Mucosa of rectum (tissue), 2 donors: Measurements from ENCODE around the gene GZF1.
"Not testable (repeated sequence)": the region's sequence is repeated elsewhere in the genome, so short reads cannot be mapped to it uniquely, and the experiment has no call there.

Experiments used
- H3K27ac ChIP-seq, 2 donors: one replicate each; pipeline ENCODE4 v1.7.0; 2013; ENCODE audit warnings: inconsistent platforms in 2 of 2, low read depth in 2 of 2, low read length in 2 of 2
- H3K27me3 ChIP-seq, 2 donors: one replicate each; pipeline ENCODE4 v1.7.0; 2013; ENCODE audit warnings: low read length in 2 of 2; ENCODE audit not compliant: control insufficient read depth in 2 of 2, insufficient read depth in 2 of 2
- H3K36me3 ChIP-seq, 2 donors: one replicate each; pipeline ENCODE4 v1.7.0; 2013; ENCODE audit warnings: low read length in 2 of 2; ENCODE audit not compliant: control insufficient read depth in 2 of 2, insufficient read depth in 2 of 2
- H3K4me1 ChIP-seq, 2 donors: one replicate each; pipeline ENCODE4 v1.7.0; 2013; ENCODE audit warnings: low read length in 2 of 2, mild to moderate bottlenecking in 1 of 2; ENCODE audit not compliant: control insufficient read depth in 2 of 2, insufficient read depth in 2 of 2
- H3K4me3 ChIP-seq, 2 donors: one replicate each; pipeline ENCODE4 v1.7.0; 2013; ENCODE audit warnings: low read length in 2 of 2
- H3K9ac ChIP-seq, 2 donors: one replicate each; pipeline ENCODE4 v1.7.0; 2013; ENCODE audit warnings: low read length in 2 of 2, low read depth in 1 of 2, mild to moderate bottlenecking in 1 of 2
- H3K9me3 ChIP-seq, 2 donors: one replicate each; pipeline ENCODE4 v1.7.0; 2013; ENCODE audit warnings: low read length in 2 of 2; ENCODE audit not compliant: control insufficient read depth in 2 of 2
- donor health status: healthy.
- donor health status: Normal muscosa, but diverticular disease.

Gene GZF1

DNA sequence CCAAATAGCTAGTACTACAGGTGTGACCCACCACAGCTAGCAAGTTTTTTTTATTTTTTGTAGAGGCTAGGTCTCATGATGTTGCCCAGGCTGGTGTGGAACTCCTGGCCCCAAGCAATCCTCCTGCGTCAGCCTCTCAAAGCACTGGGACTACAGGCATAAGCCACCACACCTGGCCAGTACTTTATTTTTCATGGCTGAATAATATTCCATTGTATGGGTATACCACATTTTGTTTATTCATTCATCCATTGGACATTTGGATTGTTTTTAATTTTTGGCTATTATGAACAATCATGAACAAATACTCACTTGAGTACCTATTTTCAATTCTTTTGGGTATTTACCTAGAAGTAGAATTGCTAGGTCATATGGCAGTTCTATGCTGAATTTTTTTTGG, 18.4 kb upstream of the GZF1 start:
- Histone ChIP-seq H3K27me3 (peaks cover 0 to 3% of the 10 kb centered on the region in 2 donors), H3K36me3 (no peaks in the 10 kb centered on the region), H3K9ac (no peak overlapping the region), H3K4me3 (no peak overlapping the region), H3K9me3 (no peaks in the 10 kb centered on the region), H3K27ac (no peak overlapping the region), H3K4me1 (peaks cover 0 to 3% of the 10 kb centered on the region in 2 donors)

DNA sequence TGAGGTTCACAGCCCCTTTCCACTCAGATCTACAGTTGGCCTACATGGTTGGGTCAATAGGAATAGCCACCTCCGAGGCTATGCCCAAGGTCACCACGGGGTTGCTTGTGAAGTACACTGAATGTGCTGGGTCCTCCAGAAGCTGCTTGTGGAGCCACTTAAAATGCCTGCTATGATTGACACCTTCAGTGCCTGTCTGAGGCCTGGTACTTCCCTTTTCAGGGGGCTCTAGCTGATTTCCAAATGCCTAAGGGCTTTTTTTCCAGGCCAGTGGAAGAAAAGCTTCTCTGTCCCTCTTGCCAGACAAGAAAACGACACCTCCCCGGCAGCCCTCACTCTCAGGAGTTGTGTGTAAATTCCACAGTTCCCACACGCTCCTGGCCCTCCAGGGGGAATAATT, 17.6 kb upstream of the GZF1 start:
- Histone ChIP-seq H3K9me3 (no peaks in the 10 kb centered on the region), H3K9ac (no peak overlapping the region), H3K4me3 (no peak overlapping the region), H3K27ac (no peak overlapping the region), H3K27me3 (peaks cover 0 to 3% of the 10 kb centered on the region in 2 donors), H3K36me3 (no peaks in the 10 kb centered on the region), H3K4me1 (peaks cover 3 to 10% of the 10 kb centered on the region in 2 donors)

DNA sequence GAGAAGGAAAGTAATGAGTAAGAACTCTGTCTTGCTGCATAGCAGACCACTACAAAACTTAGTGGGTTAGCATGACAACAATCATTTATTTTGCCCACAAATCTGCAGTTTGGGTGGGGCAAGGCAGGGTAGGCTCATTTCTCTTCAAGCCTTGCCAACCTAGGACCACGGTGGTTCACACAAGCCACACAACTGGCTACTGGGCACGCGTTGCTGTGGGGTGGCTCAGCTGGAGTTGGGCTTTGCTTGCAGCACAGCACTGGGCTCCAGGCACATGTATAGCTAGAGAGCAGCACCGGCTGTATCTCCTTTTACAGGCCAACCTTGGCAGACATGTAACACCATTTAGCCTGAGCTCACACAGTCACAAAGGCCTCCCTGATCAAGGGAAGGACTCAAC, 16.0 kb upstream of the GZF1 start:
- Histone ChIP-seq H3K9ac (no peak overlapping the region), H3K27me3 (peaks cover 0 to 3% of the 10 kb centered on the region in 2 donors), H3K36me3 (no peaks in the 10 kb centered on the region), H3K27ac (no peak overlapping the region), H3K4me1 (peaks cover 4 to 13% of the 10 kb centered on the region in 2 donors), H3K9me3 (no peaks in the 10 kb centered on the region), H3K4me3 (no peak overlapping the region)

DNA sequence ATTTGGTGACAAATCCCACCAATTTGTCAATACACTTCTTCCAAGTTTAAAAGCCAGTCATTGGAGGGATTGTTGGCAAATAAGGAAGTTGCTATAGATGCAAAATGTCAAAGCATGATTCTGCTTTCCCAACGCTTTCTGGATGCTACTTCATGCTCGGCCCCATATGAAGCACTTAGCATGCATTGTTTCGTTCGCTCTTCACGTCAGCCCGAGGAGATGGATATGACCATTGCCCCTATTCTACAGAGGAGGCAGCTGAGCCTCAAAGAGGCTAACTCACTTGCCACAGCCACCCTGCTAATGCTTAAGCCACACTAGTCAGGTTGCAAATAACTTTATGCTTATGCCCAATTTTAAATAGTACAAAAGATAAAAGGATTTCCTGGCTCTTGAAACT, 14.2 kb upstream of the GZF1 start:
- Histone ChIP-seq H3K36me3 (no peaks in the 10 kb centered on the region), H3K9me3 (no peaks in the 10 kb centered on the region), H3K4me1 (peaks cover 16 to 19% of the 10 kb centered on the region in 2 donors), H3K9ac (no peak overlapping the region), H3K4me3 (no peak overlapping the region), H3K27me3 (peaks cover 0 to 3% of the 10 kb centered on the region in 2 donors), H3K27ac (no peak overlapping the region)

DNA sequence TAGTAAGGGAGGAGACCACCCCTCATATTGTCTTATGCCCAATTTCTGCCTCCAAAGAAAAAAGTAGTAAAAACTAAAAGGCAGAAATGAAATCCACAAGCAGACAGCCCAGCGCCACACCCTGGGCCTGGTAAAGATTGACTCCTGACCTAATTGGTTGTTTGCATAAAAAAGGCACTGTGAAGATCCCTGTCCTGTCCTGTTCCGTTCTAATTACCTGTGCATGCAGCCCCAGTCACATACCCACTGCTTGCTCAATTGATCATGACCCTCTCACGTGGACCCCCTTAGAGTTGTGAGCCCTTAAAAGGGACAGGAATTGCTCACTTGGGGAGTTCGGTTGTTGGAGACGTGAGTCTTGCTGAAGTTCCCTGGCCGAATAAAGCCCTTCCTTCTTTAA, 13.5 kb upstream of the GZF1 start:
- H3K27ac ChIP-seq, H3K9ac ChIP-seq, H3K36me3 ChIP-seq: not testable (repeated sequence)

DNA sequence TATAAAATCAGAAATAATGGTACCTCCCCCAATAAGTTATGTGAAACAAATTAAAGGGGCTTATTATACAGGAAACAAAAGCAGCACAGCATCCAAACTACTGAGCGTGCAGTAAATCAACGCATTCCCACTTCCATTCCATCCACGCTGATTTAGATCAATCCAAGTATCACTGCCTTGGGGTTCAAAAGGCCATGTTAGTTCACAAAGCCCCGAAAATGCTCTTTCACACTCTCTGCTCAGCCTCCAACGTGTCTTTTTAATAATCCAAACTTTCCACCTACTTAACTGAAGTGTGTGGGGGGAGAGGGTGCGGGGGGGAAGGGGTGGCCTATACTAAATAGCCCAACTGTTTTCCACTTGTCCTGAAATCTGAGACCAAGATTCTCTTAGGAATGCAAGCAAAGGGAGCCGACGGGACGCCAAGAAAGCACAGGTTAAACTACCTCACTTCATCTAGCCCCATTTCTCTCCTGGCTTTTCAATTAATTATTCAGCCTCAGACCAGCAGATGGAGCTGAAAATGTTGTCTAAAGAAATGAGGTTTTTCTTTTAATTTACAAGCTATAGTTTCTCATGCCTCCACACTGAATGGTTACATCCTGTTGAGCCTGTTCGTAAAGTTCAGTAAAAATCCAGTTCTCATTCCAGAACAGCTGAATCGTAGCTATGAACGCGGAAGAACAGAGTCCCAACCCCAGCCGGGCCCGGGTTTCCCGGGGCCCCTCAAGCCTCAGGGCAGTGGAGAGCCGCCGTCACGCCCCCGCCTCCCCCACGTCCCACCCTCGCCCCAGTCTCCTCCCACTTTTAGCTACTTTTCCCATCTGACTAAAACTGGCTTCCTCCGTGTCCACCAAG, 12.4 kb upstream of the GZF1 start:
- Histone ChIP-seq H3K4me1 (peaks cover 16 to 19% of the 10 kb centered on the region in 2 donors), H3K36me3 (peaks cover under 1 to 9% of the 10 kb centered on the region in 2 donors), H3K9ac (peak overlapping the region; percentile 84 to 97), H3K4me3 (peak overlapping the region; percentile 70 to 89), H3K27ac (peak overlapping the region; percentile 99), H3K27me3 (no peaks in the 10 kb centered on the region), H3K9me3 (no peaks in the 10 kb centered on the region)

More for the DNA sequence above, 13.5 kb upstream of the GZF1 start:
- H3K4me1 ChIP-seq = peaks cover 16 to 19% of the 10 kb centered on the region in 2 donors
- not testable (repeated sequence) for H3K4me3 ChIP-seq, H3K9me3 ChIP-seq, H3K27me3 ChIP-seq

DNA sequence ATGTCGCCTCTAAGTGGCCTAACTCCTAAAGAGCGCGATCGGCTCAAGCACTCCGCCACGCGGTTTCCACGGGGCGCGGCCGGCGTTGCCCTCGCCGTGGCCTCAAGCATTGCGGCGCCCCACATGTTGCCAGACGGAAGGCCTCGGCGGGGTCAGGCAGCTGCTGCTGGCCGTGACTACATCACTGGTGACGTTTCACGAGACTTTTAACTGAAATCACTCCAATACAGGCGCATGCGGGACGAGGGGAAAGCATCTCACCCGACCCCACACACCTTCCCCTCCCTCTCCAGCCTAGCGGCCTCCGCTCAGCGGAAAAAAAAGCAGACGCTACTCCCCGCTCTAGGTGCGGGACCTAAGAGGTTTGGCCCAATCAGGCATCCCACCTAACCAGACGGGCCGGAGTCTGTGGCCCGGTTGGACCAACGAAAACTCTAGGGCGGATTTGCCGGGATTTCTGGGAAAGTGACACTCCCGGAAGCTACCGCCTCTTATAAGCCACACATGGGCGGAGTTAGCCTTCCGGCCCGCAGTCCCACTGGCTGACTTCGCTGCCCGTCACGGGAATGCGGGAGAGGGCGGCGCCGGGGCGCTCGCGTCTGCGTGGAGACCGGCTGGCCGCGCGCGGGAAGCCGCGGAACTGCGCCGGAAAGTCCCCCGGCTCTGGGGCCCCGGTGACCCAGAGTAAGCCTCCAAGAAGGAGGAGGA, 11.6 kb upstream of the GZF1 start, which contains the start of gene NXT1:
TSS of gene NXT1 (plus strand) at position 596 of the 708 bp plus-strand sequence. CDS start 3,251 bp downstream, outside the sequence.
- Histone ChIP-seq H3K27ac (peak within 1 kb of the TSS; percentile 99), H3K36me3 (peaks cover 6 to 12% of the 10 kb centered on the region in 2 donors), H3K9me3 (no peaks in the 10 kb centered on the region)

DNA sequence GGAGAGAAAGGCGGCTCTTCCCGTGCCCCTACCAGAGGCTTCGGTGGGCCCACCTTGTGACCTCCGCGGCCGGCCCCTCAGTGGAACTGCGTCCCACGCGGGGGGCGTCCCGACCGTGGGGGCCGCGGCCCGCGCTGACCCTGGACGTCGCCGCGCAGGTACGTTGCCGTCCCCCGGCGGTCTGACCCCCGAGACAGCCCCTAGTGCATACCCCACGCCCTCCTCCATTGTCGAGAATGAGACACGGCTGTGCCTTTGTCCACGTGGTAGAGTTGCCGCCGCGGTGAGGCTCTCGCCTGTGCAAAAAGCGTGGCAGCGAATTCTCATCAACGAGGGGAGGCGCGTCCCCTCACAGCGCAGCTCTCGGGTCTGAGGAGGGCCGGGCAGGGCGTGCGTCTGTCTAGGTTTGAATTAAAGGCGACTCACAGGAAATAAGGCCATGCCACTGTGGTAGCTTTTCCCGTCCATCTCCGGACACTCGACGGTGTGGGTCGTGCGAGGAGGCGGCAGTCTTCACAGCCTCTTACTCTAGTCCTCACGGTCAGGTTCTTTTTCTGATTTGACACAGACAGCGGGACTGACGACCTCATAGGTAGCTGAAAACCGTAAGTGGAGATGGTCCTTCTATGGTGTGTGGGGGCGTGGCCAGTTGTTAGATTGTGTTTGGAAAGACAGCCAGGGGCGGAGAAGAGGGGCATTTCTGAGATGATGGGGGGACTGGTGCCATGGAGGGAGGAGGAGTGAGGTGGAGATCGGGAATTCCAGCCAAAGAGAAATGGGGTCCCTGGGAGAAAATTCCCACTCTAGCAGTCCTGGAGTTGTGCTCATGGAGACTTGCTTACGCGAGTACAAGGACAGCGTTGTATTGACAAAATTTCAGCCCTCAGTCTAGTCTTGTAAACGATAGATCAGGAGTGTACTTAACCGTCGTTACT, 10.8 kb upstream of the GZF1 start:
- Histone ChIP-seq H3K36me3 (peaks cover 6 to 15% of the 10 kb centered on the region in 2 donors), H3K4me3 (peak overlapping the region; percentile 70 to 89), H3K9ac (peak overlapping the region; percentile 84 to 97), H3K4me1 (peaks cover 16 to 19% of the 10 kb centered on the region in 2 donors), H3K27me3 (no peaks in the 10 kb centered on the region), H3K27ac (peak overlapping the region; percentile 99), H3K9me3 (no peaks in the 10 kb centered on the region)

More for the DNA sequence above, 11.6 kb upstream of the GZF1 start, which contains the start of gene NXT1:
- Histone ChIP-seq H3K9ac (peak within 1 kb of the TSS; percentile 84 to 97), H3K4me1 (peaks cover 16 to 19% of the 10 kb centered on the region in 2 donors), H3K4me3 (peak within 1 kb of the TSS; percentile 70 to 89), H3K27me3 (no peaks in the 10 kb centered on the region)

DNA sequence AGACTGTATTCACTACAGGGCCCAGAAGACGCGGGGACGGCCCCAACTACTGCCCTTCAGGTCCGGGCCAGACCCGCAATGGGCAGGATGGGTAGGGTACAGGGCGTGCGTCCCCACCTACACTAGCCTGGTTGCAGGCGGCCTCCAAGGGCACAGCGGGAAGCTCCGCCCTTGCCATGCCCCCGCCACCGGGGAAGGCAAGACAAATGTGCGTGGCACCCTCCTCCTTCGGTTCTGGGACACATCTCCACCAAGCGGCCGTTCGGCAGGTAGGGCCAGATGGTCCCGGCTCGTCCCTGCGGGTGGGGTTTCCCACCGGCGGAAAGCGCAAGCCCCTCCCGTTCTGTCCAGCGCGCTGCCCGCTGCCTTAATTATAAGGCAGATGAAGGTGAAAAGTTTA, 5.8 kb upstream of the GZF1 start:
- Histone ChIP-seq H3K27ac (no peak overlapping the region), H3K36me3 (peaks cover 6 to 15% of the 10 kb centered on the region in 2 donors), H3K27me3 (no peaks in the 10 kb centered on the region), H3K9me3 (no peaks in the 10 kb centered on the region), H3K4me3 (no peak overlapping the region), H3K9ac (no peak overlapping the region), H3K4me1 (peaks cover 22 to 33% of the 10 kb centered on the region in 2 donors)
